SIG-M5 treated with dmso at 0.1 percent for 504 hours (cell line): Measurements from ENCODE around the gene B3GALNT1.

Source experiments
- DNase-seq: peaks from one replicate; lab custom pipeline; 2025; ENCODE audit not compliant: unreplicated experiment; lab: John Stamatoyannopoulos, UW

Gene B3GALNT1

GRCh38 chr3:161104561-161105551, at the start of gene B3GALNT1:
B3GALNT1 (minus strand) TSS chr3:161105349; CDS start chr3:161086754, 18,595 bp downstream.
- DNase-seq = no peak

GRCh38 chr3:161153480-161153879, 48.3 kb upstream of the B3GALNT1 start:
- no peak for DNase-seq

GRCh38 chr3:161150001-161150525, 44.9 kb upstream of the B3GALNT1 start:
- no peak for DNase-seq

GRCh38 chr3:161149529-161149928, 44.4 kb upstream of the B3GALNT1 start:
- DNase-seq = no peak

GRCh38 chr3:161148832-161149475, 43.8 kb upstream of the B3GALNT1 start:
- no peak for DNase-seq

GRCh38 chr3:161142486-161142885, 37.3 kb upstream of the B3GALNT1 start:
- no peak for DNase-seq

- no peak for DNase-seq
These were observed 34.5 kb upstream of the B3GALNT1 start for GRCh38 chr3:161139686-161140085.

- DNase-seq = no peak
These were observed 32.1 kb upstream of the B3GALNT1 start for GRCh38 chr3:161137260-161137659.

- DNase-seq = no peak
These were observed 27.2 kb upstream of the B3GALNT1 start for GRCh38 chr3:161132391-161132790.

- DNase-seq = no peak
These were observed 21.3 kb upstream of the B3GALNT1 start for GRCh38 chr3:161126495-161126894.

GRCh38 chr3:161117646-161118045, 12.5 kb upstream of the B3GALNT1 start:
- DNase-seq = no peak

- peak; percentile 42 for DNase-seq
These were observed 3.7 kb upstream of the B3GALNT1 start for GRCh38 chr3:161108840-161109239.

- DNase-seq = no peak
These were observed 2.2 kb upstream of the B3GALNT1 start for GRCh38 chr3:161107311-161107710.

GRCh38 chr3:161103776-161104385, 1.3 kb downstream of the B3GALNT1 start:
- DNase-seq = no peak

- DNase-seq = no peak
These were observed 3.5 kb downstream of the B3GALNT1 start for GRCh38 chr3:161101609-161102008.

- DNase-seq = no peak
These were observed 4.2 kb downstream of the B3GALNT1 start for GRCh38 chr3:161100994-161101393.

- DNase-seq = no peak
These were observed 8.3 kb downstream of the B3GALNT1 start for GRCh38 chr3:161096771-161097367.

- no peak for DNase-seq
These were observed 11.3 kb downstream of the B3GALNT1 start for GRCh38 chr3:161093895-161094294.

- DNase-seq = no peak
These were observed 20.9 kb downstream of the B3GALNT1 start for GRCh38 chr3:161084277-161084676.

- DNase-seq = no peak
These were observed 22.0 kb downstream of the B3GALNT1 start for GRCh38 chr3:161083131-161083530.

GRCh38 chr3:161082063-161082462, 23.1 kb downstream of the B3GALNT1 start:
- no peak for DNase-seq
